Hematopoietic multipotent progenitor cell treated with erythropoietin and hydrocortisone succinate and interleukin-3 and kit ligand, for 8 days (in vitro differentiated cells): ENCODE data around the gene DOCK10.
A peak's percentile ranks its signal among the peaks of the same experiment; 100 is the strongest.

ENCODE experiments used
- DNase-seq: peaks from one replicate; pipeline ENCODE4 v3.0.0-alpha.2; 2015

DOCK10 gene

GRCh38 chr2:224909885-224910573, 132.2 kb downstream of the DOCK10 start:
- no peak for DNase-seq

- no peak for DNase-seq
These were observed 133.4 kb downstream of the DOCK10 start for GRCh38 chr2:224908818-224909217.

- no peak for DNase-seq
These were observed 137.9 kb downstream of the DOCK10 start for GRCh38 chr2:224904381-224904780.

GRCh38 chr2:224903621-224904020, 138.6 kb downstream of the DOCK10 start:
- DNase-seq, result no peak

GRCh38 chr2:224901121-224901676, 141.1 kb downstream of the DOCK10 start:
- no peak for DNase-seq

GRCh38 chr2:224895377-224895776, 146.9 kb downstream of the DOCK10 start:
- no peak for DNase-seq

- DNase-seq, result peak; percentile 21
These were observed 147.9 kb downstream of the DOCK10 start for GRCh38 chr2:224894356-224894755.

- no peak for DNase-seq
These were observed 148.4 kb downstream of the DOCK10 start for GRCh38 chr2:224893848-224894247.

- no peak for DNase-seq
These were observed 149.6 kb downstream of the DOCK10 start for GRCh38 chr2:224892574-224893204.

GRCh38 chr2:224890372-224890771, 151.9 kb downstream of the DOCK10 start:
- DNase-seq, result no peak

- DNase-seq, result no peak
These were observed 155.1 kb downstream of the DOCK10 start for GRCh38 chr2:224887141-224887540.

GRCh38 chr2:224885836-224886547, 156.3 kb downstream of the DOCK10 start:
- no peak for DNase-seq

GRCh38 chr2:224885291-224885690, 157.0 kb downstream of the DOCK10 start:
- no peak for DNase-seq

GRCh38 chr2:224884188-224884587, 158.1 kb downstream of the DOCK10 start:
- DNase-seq, result no peak

- no peak for DNase-seq
These were observed 158.6 kb downstream of the DOCK10 start for GRCh38 chr2:224883700-224884099.

GRCh38 chr2:224883172-224883516, 159.1 kb downstream of the DOCK10 start:
- DNase-seq, result no peak

- no peak for DNase-seq
These were observed 159.7 kb downstream of the DOCK10 start for GRCh38 chr2:224882291-224883171.

GRCh38 chr2:224881846-224882245, 160.4 kb downstream of the DOCK10 start:
- DNase-seq, result no peak

- no peak for DNase-seq
These were observed 165.7 kb downstream of the DOCK10 start for GRCh38 chr2:224876522-224876921.

GRCh38 chr2:224875841-224876240, 166.4 kb downstream of the DOCK10 start:
- no peak for DNase-seq

- no peak for DNase-seq
These were observed 167.1 kb downstream of the DOCK10 start for GRCh38 chr2:224875153-224875552.

- DNase-seq, result no peak
These were observed 170.5 kb downstream of the DOCK10 start for GRCh38 chr2:224871813-224872212.

- DNase-seq, result no peak
These were observed 171.9 kb downstream of the DOCK10 start for GRCh38 chr2:224870341-224870740.
